GM12801 (cell line): ENCODE measurements around the gene TBC1D7.

Experiments
- TF ChIP-seq, protein P1 (sequence below): IDR thresholded peaks from one replicate; pipeline ENCODE4 v1.5.1; 2011; ENCODE audit warnings: control low read depth; ENCODE audit not compliant: insufficient read length; ENCODE audit errors: extremely low read depth

The TBC1D7 gene

DNA sequence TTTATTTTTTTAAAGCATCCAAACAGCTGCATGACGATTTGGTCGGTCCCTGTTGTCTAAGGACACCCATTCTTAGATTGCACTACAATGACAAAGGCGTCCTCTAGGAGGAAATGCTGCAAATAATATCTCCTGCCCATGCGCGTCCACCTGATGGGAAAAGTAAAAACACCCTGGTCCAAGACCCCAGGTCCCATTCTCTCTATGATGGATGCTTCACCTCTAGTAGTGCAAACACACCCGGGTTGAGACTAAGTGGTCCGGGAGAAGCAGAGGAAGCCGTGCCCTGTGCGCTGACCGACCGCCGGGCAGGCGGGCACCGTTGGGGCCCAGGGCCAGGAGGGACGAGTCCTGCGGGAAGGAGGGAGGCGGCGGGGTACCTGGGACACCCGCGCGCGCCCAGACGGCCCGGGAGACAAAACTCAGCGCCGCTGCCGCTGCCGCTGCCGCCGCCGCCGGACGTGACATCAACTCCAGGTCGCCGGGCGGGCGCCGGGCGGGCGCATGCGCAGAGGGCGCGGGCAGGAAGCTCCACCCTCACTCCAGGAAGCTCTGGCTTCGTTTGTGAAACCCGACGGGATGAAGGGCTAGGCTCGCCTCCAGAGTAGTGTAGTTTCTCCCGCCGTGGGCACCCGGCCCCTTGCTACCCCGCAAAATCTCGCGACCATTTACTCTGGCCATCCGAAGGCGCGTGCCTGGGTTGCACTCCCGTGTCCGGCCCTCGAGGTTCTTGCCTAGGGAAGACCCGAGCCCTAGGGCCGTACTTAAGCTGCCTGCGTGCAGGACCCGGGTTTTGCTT lies at the start of gene TBC1D7:
Gene TBC1D7, minus strand, starts transcription at position 462 of the 799 bp plus-strand sequence. CDS start 1,639 bp downstream, outside the sequence.
- TF ChIP-seq, protein P1, sequence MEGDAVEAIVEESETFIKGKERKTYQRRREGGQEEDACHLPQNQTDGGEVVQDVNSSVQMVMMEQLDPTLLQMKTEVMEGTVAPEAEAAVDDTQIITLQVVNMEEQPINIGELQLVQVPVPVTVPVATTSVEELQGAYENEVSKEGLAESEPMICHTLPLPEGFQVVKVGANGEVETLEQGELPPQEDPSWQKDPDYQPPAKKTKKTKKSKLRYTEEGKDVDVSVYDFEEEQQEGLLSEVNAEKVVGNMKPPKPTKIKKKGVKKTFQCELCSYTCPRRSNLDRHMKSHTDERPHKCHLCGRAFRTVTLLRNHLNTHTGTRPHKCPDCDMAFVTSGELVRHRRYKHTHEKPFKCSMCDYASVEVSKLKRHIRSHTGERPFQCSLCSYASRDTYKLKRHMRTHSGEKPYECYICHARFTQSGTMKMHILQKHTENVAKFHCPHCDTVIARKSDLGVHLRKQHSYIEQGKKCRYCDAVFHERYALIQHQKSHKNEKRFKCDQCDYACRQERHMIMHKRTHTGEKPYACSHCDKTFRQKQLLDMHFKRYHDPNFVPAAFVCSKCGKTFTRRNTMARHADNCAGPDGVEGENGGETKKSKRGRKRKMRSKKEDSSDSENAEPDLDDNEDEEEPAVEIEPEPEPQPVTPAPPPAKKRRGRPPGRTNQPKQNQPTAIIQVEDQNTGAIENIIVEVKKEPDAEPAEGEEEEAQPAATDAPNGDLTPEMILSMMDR, result no peak

DNA sequence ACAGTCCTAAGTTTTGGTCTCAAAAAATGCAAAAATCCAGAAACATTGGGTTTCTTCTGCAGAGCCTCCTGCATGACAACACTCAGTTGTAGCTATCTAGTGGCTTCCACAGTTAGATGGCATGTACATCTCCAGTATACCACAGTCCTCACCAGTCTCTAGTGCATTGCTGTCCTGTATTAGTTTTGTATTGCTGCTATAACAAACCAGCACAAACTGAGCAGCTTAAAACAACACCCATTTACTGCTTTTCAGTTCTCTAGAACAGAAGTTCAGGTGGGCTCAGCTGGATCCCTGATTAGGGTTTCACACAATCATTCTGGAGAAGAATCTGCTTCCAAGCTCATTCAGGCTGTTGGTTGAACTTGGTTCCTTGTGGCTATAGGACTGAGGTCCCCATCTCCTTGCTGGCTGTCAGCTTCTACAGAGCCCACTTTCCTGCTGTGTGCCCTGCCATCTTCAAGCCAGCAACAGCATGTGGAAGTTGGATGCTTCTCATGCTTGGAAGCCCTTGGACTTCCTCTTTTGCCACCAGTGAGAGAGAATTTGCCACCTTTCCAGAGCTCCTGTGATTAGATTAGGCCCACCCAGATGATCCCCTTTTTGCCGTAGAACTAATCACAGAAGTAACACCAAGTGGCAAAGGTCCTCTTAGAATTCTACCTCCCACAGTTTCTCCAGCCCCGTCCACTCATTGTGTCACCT lies 48.9 kb upstream of the TBC1D7 start:
- TF ChIP-seq, protein P1, result no peak

DNA sequence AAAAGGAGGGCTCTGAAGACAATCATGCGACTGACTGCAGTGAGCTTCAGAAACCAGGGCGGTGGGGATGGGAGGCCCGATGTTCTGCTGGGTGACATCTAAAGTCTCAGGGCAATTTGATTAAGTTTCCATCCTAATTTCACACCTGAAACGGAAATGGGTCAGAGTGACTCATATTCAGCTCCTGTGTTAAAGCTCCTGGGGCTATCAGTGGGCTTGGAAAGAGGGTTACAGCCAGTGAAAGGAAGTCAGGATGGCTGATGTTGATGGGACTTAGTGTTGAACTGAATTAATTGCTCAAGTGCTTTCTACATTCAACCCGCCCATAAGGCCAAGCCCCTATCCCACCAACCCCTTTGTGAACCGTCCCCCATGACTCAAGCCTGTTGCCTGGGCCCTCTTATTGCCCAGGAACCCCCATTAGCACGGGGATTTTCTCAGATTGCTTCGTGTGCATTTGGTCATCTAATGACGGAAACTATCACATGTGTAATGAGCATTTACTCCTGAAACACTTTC lies 47.1 kb upstream of the TBC1D7 start:
- TF ChIP-seq, protein P1, result no peak

DNA sequence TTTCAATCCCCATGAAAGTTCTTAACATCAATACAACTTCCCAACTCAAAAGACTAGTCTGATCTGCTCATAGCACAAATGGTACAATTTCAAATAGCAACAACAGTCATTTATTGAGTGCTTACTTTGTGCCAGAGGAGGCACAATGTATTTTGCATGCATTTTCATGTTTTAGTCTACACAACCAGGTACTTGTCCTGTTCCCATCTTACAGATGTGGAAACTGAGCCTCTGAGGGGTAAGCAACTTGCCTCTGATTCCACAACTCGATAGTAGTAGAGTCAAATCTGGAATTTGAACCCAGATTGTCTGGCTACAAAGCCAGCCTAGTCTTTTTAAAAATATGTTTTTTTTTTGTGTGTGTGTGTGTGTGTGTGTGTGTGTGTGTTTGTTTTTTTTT lies 45.6 kb upstream of the TBC1D7 start:
- TF ChIP-seq, protein P1, result no peak

DNA sequence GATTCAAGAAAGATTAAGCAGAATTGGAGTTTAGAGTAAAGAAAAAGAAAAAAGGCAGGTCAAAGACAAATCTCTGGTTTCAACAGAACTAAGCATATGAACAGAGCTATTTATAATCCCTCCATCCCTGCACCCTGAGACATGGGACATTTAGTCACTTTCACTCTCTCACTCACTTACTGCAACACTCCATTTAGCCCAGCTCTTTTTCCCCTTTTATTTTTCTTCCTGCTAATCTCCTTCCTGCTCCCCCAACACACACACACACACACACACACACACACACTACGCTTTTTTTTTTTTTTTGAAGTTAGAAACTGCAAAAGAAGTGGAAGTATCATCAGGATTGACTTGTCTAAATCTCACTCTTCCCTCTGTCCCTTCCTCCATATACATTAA lies 45.1 kb upstream of the TBC1D7 start:
- TF ChIP-seq, protein P1, result no peak

DNA sequence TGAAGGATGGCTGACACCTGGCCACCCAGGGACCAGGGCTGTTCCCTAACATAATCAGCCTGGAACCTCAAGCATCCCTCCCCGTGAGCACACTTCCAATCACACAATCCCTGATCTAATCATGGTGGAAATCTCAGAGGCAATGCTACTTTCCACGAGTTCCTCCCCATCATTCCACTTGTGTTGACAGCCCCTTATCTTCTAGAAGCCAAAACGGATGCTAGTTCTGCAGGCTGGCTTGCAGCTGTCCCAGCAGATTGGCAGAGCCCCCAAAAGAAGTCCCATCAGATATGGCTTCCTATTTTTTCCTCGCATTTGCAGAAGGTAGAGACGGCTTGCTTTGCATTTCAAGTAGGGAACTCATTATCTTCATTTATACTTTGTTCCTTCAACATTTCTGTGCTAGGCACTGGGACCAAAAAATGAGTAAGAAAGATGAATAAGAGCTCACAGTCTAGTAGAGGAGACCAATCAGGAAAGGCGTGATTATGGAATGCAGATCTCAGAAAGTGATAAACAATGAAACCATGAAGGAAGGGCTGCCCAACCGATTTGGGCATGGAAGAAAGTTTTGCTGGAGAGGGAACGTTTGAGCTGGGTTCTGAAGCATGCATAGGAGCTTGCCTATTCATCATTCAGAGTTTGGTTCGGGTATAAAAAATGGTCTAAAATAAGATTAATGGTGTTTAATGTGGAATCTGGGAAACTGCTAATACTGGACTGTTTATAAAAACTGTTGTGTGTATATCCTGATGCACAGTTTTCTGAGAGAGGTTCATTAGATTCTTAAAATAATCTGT lies 44.6 kb upstream of the TBC1D7 start:
- TF ChIP-seq, protein P1, result no peak

DNA sequence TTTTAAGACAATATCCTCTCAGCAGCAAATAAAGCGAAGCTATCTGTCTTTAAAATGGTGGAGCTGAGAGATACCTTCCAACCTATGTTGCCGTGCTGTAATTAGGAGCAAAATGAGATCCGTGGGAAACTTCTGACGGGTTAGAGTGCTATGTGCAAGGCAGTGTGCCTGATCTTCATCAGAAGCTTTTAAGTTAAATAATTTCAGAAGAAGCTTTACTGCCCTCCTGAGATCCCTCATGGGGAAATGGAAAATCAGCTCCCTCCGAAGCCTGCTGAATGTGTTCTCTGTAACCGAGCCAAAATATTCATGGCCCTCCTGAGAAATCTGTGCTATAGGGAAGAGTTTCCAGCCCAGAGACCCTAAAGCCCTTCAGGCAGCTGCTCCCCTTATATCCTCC lies 43.7 kb upstream of the TBC1D7 start:
- TF ChIP-seq, protein P1, result no peak
